GM12865 (cell line): ENCODE data around the gene NF1.

ENCODE experiments used
- DNase-seq: peaks from one replicate; pipeline ENCODE4 v3.0.0; 2010; ENCODE audit warnings: low read depth
- H3K4me3 ChIP-seq: 2 replicates; pipeline ENCODE4 v1.5.1; 2011; ENCODE audit warnings: mild to moderate bottlenecking, low read depth, low read length, control low read depth
- TF ChIP-seq, protein P1 (sequence below): IDR thresholded peaks from 2 replicates; pipeline ENCODE4 v1.5.1; 2011; ENCODE audit warnings: low read length, control low read depth, low read depth, inconsistent platforms; ENCODE audit not compliant: insufficient read depth; ENCODE audit errors: missing control alignments

Gene NF1

DNA sequence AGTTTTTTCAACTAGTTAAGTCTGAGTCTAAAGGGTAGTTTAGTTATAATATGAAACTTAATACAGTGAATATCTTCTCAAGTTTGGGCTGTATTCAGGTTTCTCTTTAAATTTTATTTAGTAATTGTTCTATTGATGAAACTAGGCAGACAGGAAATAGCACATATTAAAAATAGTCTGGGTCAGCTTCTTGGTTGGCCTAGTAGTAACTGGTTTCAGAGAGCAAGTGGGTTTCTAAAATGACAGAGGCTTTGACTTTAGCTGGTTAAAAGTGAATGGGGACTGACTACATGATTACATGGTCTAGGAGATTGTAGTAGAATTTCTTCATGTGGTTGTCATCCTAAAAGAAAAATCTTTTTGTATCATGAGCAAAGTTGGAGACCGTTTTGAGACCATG, 155.5 kb downstream of the NF1 start:
- H3K4me3 ChIP-seq = peak overlapping the region; percentile 18; the same call in 1 of the 2 replicates
- TF ChIP-seq, protein P1, sequence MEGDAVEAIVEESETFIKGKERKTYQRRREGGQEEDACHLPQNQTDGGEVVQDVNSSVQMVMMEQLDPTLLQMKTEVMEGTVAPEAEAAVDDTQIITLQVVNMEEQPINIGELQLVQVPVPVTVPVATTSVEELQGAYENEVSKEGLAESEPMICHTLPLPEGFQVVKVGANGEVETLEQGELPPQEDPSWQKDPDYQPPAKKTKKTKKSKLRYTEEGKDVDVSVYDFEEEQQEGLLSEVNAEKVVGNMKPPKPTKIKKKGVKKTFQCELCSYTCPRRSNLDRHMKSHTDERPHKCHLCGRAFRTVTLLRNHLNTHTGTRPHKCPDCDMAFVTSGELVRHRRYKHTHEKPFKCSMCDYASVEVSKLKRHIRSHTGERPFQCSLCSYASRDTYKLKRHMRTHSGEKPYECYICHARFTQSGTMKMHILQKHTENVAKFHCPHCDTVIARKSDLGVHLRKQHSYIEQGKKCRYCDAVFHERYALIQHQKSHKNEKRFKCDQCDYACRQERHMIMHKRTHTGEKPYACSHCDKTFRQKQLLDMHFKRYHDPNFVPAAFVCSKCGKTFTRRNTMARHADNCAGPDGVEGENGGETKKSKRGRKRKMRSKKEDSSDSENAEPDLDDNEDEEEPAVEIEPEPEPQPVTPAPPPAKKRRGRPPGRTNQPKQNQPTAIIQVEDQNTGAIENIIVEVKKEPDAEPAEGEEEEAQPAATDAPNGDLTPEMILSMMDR = no peak
- DNase-seq = peak; percentile 72

DNA sequence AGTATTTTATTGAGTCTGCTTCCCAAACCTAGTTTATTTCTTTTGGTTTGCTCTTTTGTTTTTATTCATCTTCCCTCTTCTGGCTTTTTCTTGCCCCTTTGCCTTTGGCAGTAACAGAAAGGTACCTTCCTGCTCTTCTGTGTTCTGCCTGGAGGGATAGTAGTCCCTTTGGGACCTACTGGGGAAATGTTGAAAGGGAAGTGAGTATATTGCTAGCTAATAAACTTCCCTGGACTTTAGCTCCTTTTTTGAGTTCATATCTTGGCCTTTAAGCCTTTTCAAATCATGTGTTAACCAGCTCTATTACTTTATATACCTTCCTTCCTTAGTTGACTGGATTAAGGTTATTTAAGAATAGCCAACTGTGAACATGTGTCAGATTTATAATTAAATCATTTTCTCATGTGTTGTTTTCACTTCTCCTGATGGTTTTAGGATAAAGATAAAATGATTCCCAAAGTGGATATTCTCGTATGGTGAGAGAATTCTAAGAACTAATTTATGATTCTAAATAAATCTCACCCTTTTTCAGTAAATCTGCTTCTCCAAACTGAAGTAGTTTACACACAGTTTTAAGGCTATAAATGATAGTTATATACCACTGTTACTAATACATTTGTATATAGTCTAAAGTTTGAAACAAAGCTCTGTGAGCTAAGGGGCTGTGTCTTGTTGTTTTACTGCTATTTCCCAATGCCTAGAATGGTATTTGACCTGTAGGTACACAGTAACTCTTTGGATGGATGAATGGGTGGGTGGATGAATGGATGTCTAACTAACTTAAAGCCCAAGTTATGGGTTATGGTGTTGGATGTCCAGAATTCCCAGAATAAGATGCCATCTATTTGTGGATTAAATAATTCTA, 156.6 kb downstream of the NF1 start:
- no peak overlapping the region for H3K4me3 ChIP-seq
- no peak for DNase-seq
- TF ChIP-seq, protein P1 = no peak

DNA sequence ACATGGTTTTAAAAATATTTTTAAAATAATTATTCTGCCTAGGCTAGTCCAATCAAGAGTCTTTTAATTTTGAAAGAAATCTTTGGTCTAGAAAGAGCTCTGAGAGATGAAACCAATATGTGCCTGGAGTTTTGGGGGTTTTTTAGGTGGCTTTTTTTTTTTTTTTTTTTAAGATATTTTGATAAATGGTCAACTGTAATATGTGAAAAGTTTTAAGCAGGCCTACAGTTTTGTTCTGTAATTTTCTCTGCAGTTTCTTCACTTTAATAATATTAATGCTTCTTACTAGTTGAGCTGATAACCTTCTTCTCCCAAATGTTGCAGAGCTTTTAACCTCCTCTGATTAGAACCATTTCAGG, 157.2 kb downstream of the NF1 start:
- DNase-seq = peak; percentile 11
- TF ChIP-seq, protein P1 = no peak
- no peak overlapping the region for H3K4me3 ChIP-seq

DNA sequence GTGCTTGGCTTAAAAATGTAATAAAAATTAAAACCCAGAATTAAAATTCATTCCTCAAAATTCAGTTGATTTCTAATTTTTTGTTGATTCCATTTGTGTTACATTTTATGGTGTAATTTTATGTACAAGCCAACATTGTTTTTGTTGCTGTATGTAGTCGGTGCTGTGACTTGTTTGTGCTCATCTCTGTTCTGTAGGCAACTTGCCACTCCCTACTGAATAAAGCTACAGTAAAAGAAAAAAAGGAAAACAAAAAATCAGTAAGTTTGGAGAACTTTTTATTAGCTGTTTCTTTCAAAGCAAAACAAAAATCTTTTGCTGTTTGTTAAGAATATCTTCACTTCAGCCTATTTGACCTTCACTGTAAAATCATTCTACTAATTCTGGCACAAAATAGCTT, 158.0 kb downstream of the NF1 start:
- no peak for DNase-seq
- H3K4me3 ChIP-seq = no peak overlapping the region
- TF ChIP-seq, protein P1 = no peak

DNA sequence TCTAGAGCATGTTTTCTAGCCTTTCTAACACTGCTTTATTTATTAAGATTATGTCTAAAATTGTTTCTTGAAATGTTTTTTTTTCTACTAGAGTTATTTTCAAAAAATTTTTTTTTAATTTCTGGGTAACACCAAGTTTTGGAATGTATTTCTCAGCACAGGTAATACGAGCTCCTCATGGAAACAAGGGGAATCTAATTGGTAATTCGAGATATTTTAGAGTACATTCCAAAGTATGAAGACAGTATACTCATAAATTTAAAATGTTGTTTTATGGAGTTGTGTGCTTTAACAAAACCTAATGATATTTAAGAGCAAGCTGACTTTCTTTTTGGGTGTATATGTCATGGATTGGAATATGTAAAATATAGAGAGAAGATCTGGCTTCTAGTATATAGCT, 159.9 kb downstream of the NF1 start:
- no peak overlapping the region for H3K4me3 ChIP-seq
- DNase-seq = no peak
- TF ChIP-seq, protein P1 = no peak

DNA sequence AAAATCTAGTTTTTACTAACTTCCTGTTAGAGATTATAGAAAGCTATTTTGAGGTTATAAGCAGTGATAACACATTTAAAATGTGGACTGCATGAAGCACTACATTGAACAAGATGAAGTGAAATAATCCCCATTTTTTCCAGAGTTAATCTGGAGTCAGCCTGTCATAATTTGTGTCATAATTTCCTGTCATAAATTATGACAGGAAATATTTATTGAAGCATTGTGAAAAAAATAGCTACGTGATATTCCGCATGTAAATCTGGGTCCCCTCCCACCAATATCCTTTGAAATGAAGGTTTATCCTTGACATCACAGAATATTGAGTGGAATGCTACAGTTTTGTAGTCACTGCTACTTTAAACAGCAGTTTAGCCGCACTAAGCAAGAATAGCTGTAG, 162.2 kb downstream of the NF1 start:
- DNase-seq = no peak
- TF ChIP-seq, protein P1 = no peak
- no peak overlapping the region for H3K4me3 ChIP-seq

DNA sequence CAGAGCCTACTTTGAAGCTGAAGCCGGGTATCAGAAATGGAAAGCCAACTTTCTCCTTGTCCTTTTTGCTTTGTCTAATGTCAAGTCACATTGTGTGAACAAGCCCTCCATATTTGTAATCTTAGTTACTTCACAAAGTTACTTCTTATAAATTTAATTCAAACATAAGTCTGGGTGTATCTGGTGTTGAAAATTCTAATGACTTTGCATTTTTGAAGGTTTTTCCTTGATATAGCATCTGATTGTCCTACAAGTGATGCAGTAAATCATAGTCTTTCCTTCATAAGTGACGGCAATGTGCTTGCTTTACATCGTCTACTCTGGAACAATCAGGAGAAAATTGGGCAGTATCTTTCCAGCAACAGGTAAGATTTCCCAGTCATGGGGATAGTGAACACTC, 165.4 kb downstream of the NF1 start:
- TF ChIP-seq, protein P1 = no peak
- no peak for DNase-seq
- no peak overlapping the region for H3K4me3 ChIP-seq
